OCI-M1 (cell line): ENCODE results near the gene IPP.
"Not testable (repeated sequence)": the region's sequence is repeated elsewhere in the genome, so short reads cannot be mapped to it uniquely, and the experiment has no call there.

ENCODE experiments used
- DNase-seq: peaks from one replicate; lab custom pipeline; 2025; lab: John Stamatoyannopoulos, UW

The IPP gene

GRCh38 chr1:45684402-45684801 is 66.1 kb downstream of the IPP start:
- DNase-seq, result no peak

- no peak for DNase-seq
These were observed 67.5 kb downstream of the IPP start for GRCh38 chr1:45682942-45683341.

- DNase-seq, result no peak
These were observed 71.3 kb downstream of the IPP start for GRCh38 chr1:45679123-45679522.

GRCh38 chr1:45678489-45678888 is 72.0 kb downstream of the IPP start:
- DNase-seq, result no peak

- DNase-seq, result no peak
These were observed 72.7 kb downstream of the IPP start for GRCh38 chr1:45677751-45678245.

- not testable (repeated sequence) for DNase-seq
These were observed 73.9 kb downstream of the IPP start for GRCh38 chr1:45676553-45676952.

GRCh38 chr1:45674478-45674877 is 76.0 kb downstream of the IPP start:
- no peak for DNase-seq

GRCh38 chr1:45673956-45674355 is 76.5 kb downstream of the IPP start:
- DNase-seq, result no peak

- DNase-seq, result no peak
These were observed 80.4 kb downstream of the IPP start for GRCh38 chr1:45669859-45670655.

GRCh38 chr1:45669379-45669778 is 81.1 kb downstream of the IPP start:
- no peak for DNase-seq

- DNase-seq, result no peak
These were observed 81.9 kb downstream of the IPP start for GRCh38 chr1:45668526-45668925.

- no peak for DNase-seq
These were observed 82.9 kb downstream of the IPP start for GRCh38 chr1:45667321-45668111.

- DNase-seq, result no peak
These were observed 83.6 kb downstream of the IPP start for GRCh38 chr1:45666836-45667235.

- DNase-seq, result no peak
These were observed 90.1 kb downstream of the IPP start for GRCh38 chr1:45660336-45660735.

- no peak for DNase-seq
These were observed 91.2 kb downstream of the IPP start for GRCh38 chr1:45659222-45659621.

GRCh38 chr1:45658171-45658570 is 92.3 kb downstream of the IPP start:
- no peak for DNase-seq

GRCh38 chr1:45656573-45657226 is 93.8 kb downstream of the IPP start:
- DNase-seq, result no peak

GRCh38 chr1:45654540-45655280 is 95.7 kb downstream of the IPP start:
- DNase-seq, result no peak
